Keratinocyte (primary cell): ENCODE data around the gene LRRC10B. TPM values are rescaled to one million over a fixed set of nuclear protein-coding genes. Genes with fewer than 3 reads are reported as not detected.

ENCODE experiments used
- DNase-seq: peaks from one replicate; pipeline ENCODE4 v3.0.0-alpha.2; 2011; ENCODE audit warnings: low read depth, missing footprints, low spot score
- FAIRE-seq: peaks from 2 replicates; lab custom pipeline; 2011; peaks lifted over from hg19 to GRCh38; lab: Jason Lieb, UNC
- H2AFZ ChIP-seq: 2 replicates; pipeline ENCODE4 v1.6.0; 2012; ENCODE audit warnings: low read length, control low read depth, inconsistent platforms; ENCODE audit not compliant: control insufficient read depth
- H3K27ac ChIP-seq: 2 replicates; pipeline ENCODE4 v1.5.1; 2011; ENCODE audit warnings: low read length; ENCODE audit not compliant: control insufficient read depth, insufficient read depth
- H3K27me3 ChIP-seq: 3 replicates; pipeline ENCODE4 v1.6.0; 2011; ENCODE audit warnings: low read length; ENCODE audit not compliant: control insufficient read depth, insufficient read depth; ENCODE audit errors: extremely low read depth
- H3K36me3 ChIP-seq, 2 experiments: 2 replicates in 1 of 2; 3 replicates in 1 of 2; pipeline ENCODE4 v1.5.1; 2011; ENCODE audit warnings: low read length in 2 of 2, mild to moderate bottlenecking in 1 of 2; ENCODE audit not compliant: control insufficient read depth in 2 of 2, insufficient read depth in 2 of 2; ENCODE audit errors: extremely low read depth in 1 of 2
- H3K4me1 ChIP-seq: 3 replicates; pipeline ENCODE4 v1.5.1; 2011; ENCODE audit warnings: low read length; ENCODE audit not compliant: control insufficient read depth, insufficient read depth; ENCODE audit errors: extremely low read depth
- H3K4me2 ChIP-seq: 3 replicates; pipeline ENCODE4 v1.6.0; 2011; ENCODE audit warnings: low read depth, low read length; ENCODE audit not compliant: control insufficient read depth, insufficient read depth; ENCODE audit errors: extremely low read depth
- H3K4me3 ChIP-seq, 3 experiments: fragments of 200-600 bp in 1 of 3; sonication (generic) in 1 of 3; 2 replicates in 2 of 3; 3 replicates in 1 of 3; pipeline ENCODE4 v1.5.1; 2011 to 2016; ENCODE audit warnings: low read length in 3 of 3, mild to moderate bottlenecking in 3 of 3, control low read depth in 2 of 3, inconsistent platforms in 1 of 3, low read depth in 1 of 3, mixed read lengths in 1 of 3, mixed run types in 1 of 3, moderate library complexity in 1 of 3; ENCODE audit not compliant: control insufficient read depth in 2 of 3, insufficient read depth in 2 of 3; ENCODE audit errors: extremely low read depth in 1 of 3
- H3K79me2 ChIP-seq: 2 replicates; pipeline ENCODE4 v1.6.0; 2012; ENCODE audit warnings: low read length; ENCODE audit not compliant: control insufficient read depth, insufficient read depth
- H3K9ac ChIP-seq: 3 replicates; pipeline ENCODE4 v1.6.0; 2011; ENCODE audit warnings: low read length; ENCODE audit not compliant: control insufficient read depth, insufficient read depth; ENCODE audit errors: extremely low read depth
- H3K9me1 ChIP-seq: 3 replicates; pipeline ENCODE4 v1.6.0; 2011; ENCODE audit warnings: low read length; ENCODE audit not compliant: control insufficient read depth, insufficient read depth; ENCODE audit errors: extremely low read depth
- H3K9me3 ChIP-seq: 2 replicates; pipeline ENCODE4 v1.5.1; 2012; ENCODE audit warnings: low read depth, low read length; ENCODE audit not compliant: control insufficient read depth
- H4K20me1 ChIP-seq: 3 replicates; pipeline ENCODE4 v1.6.0; 2011; ENCODE audit warnings: low read length; ENCODE audit not compliant: control insufficient read depth, insufficient read depth; ENCODE audit errors: extremely low read depth
- EZH2 ChIP-seq: IDR thresholded peaks from one replicate; pipeline ENCODE4 v1.6.1; 2012; ENCODE audit warnings: inconsistent platforms, mild to moderate bottlenecking, low read length, moderate library complexity
- dilution Hi-C: fragments of 300-500 bp; cut with MboI; formaldehyde crosslinking; loops from one replicate; pipeline ENCODE4 v1.7.0; 2020; ENCODE audit warnings: low sequenced_read_pairs; ENCODE audit not compliant: extremely low pct_ligation_motif_present
- polyA plus RNA-seq, 5 experiments: library from polyadenylated mRNA; depleted of rRNA in 3 of 5; stranded (reverse) in 3 of 5; stranded (forward) in 1 of 5; unstranded in 1 of 5; fragments of >200 nt; gene quantifications; 1 replicate in 1 of 5; 2 replicates in 3 of 5; 3 replicates in 1 of 5; pipeline versions ENCODE4 v1.2.1 to v1.2.3, GENCODE V29; 2011 to 2012; ENCODE audit warnings: missing spikeins in 2 of 5, low read depth in 1 of 5, low replicate concordance in 1 of 5
- TF ChIP-seq, protein P1 (sequence below), 3 experiments: IDR thresholded peaks in 1 of 3; conservative IDR thresholded peaks in 1 of 3; optimal IDR thresholded peaks in 1 of 3; 2 replicates in 2 of 3; 3 replicates in 1 of 3; pipeline versions ENCODE3 to v1.5.1; 2011; ENCODE audit warnings: low read length in 3 of 3, mild to moderate bottlenecking in 3 of 3, moderate library complexity in 2 of 3, control low read depth in 1 of 3, inconsistent platforms in 1 of 3; ENCODE audit not compliant: insufficient read depth in 2 of 3; ENCODE audit errors: extremely low read depth in 1 of 3

LRRC10B gene
- polyA plus RNA-seq, 1 donor (not counting 4 experiments of a cell fraction or from before 2014, with no cell fraction given) = not detected

GRCh38 chr11:61550665-61551227 is 42.2 kb downstream of the LRRC10B start:
- Histone ChIP-seq H3K79me2 (no peaks in the 10 kb centered on the region), H3K27me3 (peaks cover 34% of the 10 kb centered on the region), H4K20me1 (peaks cover 7% of the 10 kb centered on the region), H3K27ac (no peak overlapping the region), H3K4me3 (no peak overlapping the region), H2AFZ (no peak overlapping the region), H3K9ac (no peak overlapping the region), H3K4me2 (no peak overlapping the region), H3K36me3 (no peaks in the 10 kb centered on the region), H3K4me1 (peaks cover 6% of the 10 kb centered on the region), H3K9me1 (no peaks in the 10 kb centered on the region), H3K9me3 (no peaks in the 10 kb centered on the region)
- FAIRE-seq (no peak), DNase-seq (no peak)
- TF ChIP-seq EZH2 = no peak
- TF ChIP-seq, protein P1, sequence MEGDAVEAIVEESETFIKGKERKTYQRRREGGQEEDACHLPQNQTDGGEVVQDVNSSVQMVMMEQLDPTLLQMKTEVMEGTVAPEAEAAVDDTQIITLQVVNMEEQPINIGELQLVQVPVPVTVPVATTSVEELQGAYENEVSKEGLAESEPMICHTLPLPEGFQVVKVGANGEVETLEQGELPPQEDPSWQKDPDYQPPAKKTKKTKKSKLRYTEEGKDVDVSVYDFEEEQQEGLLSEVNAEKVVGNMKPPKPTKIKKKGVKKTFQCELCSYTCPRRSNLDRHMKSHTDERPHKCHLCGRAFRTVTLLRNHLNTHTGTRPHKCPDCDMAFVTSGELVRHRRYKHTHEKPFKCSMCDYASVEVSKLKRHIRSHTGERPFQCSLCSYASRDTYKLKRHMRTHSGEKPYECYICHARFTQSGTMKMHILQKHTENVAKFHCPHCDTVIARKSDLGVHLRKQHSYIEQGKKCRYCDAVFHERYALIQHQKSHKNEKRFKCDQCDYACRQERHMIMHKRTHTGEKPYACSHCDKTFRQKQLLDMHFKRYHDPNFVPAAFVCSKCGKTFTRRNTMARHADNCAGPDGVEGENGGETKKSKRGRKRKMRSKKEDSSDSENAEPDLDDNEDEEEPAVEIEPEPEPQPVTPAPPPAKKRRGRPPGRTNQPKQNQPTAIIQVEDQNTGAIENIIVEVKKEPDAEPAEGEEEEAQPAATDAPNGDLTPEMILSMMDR (optimal IDR thresholded peaks at IDR 0.05 in 1 of 3, IDR thresholded peaks at IDR 0.05 in 1 of 3, conservative IDR thresholded peaks at IDR 0.05 in 1 of 3; ENCODE audit: extremely low read depth in 1 of 3, insufficient read depth in 2 of 3, low read length in 3 of 3) = no peak
- dilution Hi-C loops = no loop called here

- dilution Hi-C loops = no loop called here
- no peak overlapping the region for H2AFZ ChIP-seq
- no peak overlapping the region for H3K9ac ChIP-seq
- FAIRE-seq (no peak), DNase-seq (no peak)
- H4K20me1 ChIP-seq = peaks cover 7% of the 10 kb centered on the region
- H3K79me2 ChIP-seq = no peaks in the 10 kb centered on the region
- H3K27ac ChIP-seq = no peak overlapping the region
- H3K9me1 ChIP-seq = no peaks in the 10 kb centered on the region
- no peaks in the 10 kb centered on the region for H3K36me3 ChIP-seq
- H3K9me3 ChIP-seq = no peaks in the 10 kb centered on the region
- peaks cover 6% of the 10 kb centered on the region for H3K4me1 ChIP-seq
- H3K27me3 ChIP-seq = peaks cover 43% of the 10 kb centered on the region
- H3K4me3 ChIP-seq = no peak overlapping the region
- TF ChIP-seq, protein P1 (optimal IDR thresholded peaks at IDR 0.05 in 1 of 3, IDR thresholded peaks at IDR 0.05 in 1 of 3, conservative IDR thresholded peaks at IDR 0.05 in 1 of 3; ENCODE audit: extremely low read depth in 1 of 3, insufficient read depth in 2 of 3, low read length in 3 of 3) = no peak
- TF ChIP-seq EZH2 = no peak
- H3K4me2 ChIP-seq = no peak overlapping the region
Observed at GRCh38 chr11:61551634-61552033, 43.1 kb downstream of the LRRC10B start.
